CD14-positive monocyte (primary cell): ENCODE measurements around the gene PYGM. TPM values are rescaled to one million over a fixed set of nuclear protein-coding genes. Genes with fewer than 3 reads are reported as not detected.

ENCODE experiments used
- DNase-seq, 3 donors: peaks; one replicate each; pipeline ENCODE4 v3.0.0-alpha.2; 2011 to 2022
- H2AFZ ChIP-seq: 2 replicates; pipeline ENCODE4 v1.6.0; 2012; ENCODE audit warnings: mild to moderate bottlenecking, low read depth, low read length, inconsistent platforms; ENCODE audit not compliant: insufficient read depth, poor library complexity, severe bottlenecking
- H3K27ac ChIP-seq, 2 donors: 1 replicate in 1 of 2; 2 replicates in 1 of 2; pipeline ENCODE4 v1.5.1; 2012 to 2013; ENCODE audit warnings: low read length in 2 of 2, control low read depth in 1 of 2, inconsistent platforms in 1 of 2, low read depth in 1 of 2, mild to moderate bottlenecking in 1 of 2
- H3K27me3 ChIP-seq, 2 donors: one replicate each; pipeline versions ENCODE4 v1.6.0 to v1.6.1; 2011 to 2013; ENCODE audit warnings: low read length in 2 of 2; ENCODE audit not compliant: control insufficient read depth in 2 of 2, insufficient read depth in 2 of 2
- H3K36me3 ChIP-seq, 2 donors: replicated peaks in 1 of 2; 1 replicate in 1 of 2; 2 replicates in 1 of 2; pipeline versions ENCODE4 v1.5.1 to v1.6.1; 2012 to 2013; ENCODE audit warnings: low read length in 2 of 2, control low read depth in 1 of 2, inconsistent platforms in 1 of 2, mild to moderate bottlenecking in 1 of 2; ENCODE audit not compliant: insufficient read depth in 2 of 2, control insufficient read depth in 1 of 2
- H3K4me1 ChIP-seq, 2 donors: 1 replicate in 1 of 2; 2 replicates in 1 of 2; pipeline versions ENCODE4 v1.5.1 to v1.6.1; 2012 to 2013; ENCODE audit warnings: low read length in 2 of 2, control low read depth in 1 of 2, inconsistent platforms in 1 of 2, mild to moderate bottlenecking in 1 of 2, moderate library complexity in 1 of 2; ENCODE audit not compliant: insufficient read depth in 2 of 2, control insufficient read depth in 1 of 2
- H3K4me2 ChIP-seq: replicated peaks from 2 replicates; pipeline ENCODE3; 2012; ENCODE audit warnings: low read length, moderate library complexity, mild to moderate bottlenecking; ENCODE audit not compliant: poor library complexity, severe bottlenecking; ENCODE audit errors: extremely low read depth
- H3K4me3 ChIP-seq, 3 experiments: fragments of 200-600 bp in 1 of 3; sonication (generic) in 1 of 3; replicated peaks in 1 of 3; 1 replicate in 2 of 3; 2 replicates in 1 of 3; pipeline ENCODE4 v1.5.1; 2011 to 2013; ENCODE audit warnings: low read length in 3 of 3, mild to moderate bottlenecking in 3 of 3, control low read depth in 2 of 3, low read depth in 2 of 3, inconsistent platforms in 1 of 3, moderate library complexity in 1 of 3
- H3K79me2 ChIP-seq: 2 replicates; pipeline ENCODE4 v1.6.0; 2012; ENCODE audit warnings: mild to moderate bottlenecking, control low read depth, inconsistent platforms, low read length, moderate library complexity; ENCODE audit not compliant: insufficient read depth
- H3K9ac ChIP-seq: 2 replicates; pipeline ENCODE4 v1.6.0; 2017; ENCODE audit warnings: low read length, mild to moderate bottlenecking; ENCODE audit not compliant: insufficient read depth, poor library complexity, severe bottlenecking
- H3K9me3 ChIP-seq, 2 donors: replicated peaks in 1 of 2; 1 replicate in 1 of 2; 2 replicates in 1 of 2; pipeline versions ENCODE4 v1.5.1 to v1.6.1; 2012 to 2013; ENCODE audit warnings: low read length in 2 of 2, control low read depth in 1 of 2; ENCODE audit not compliant: control insufficient read depth in 1 of 2, insufficient read depth in 1 of 2
- H4K20me1 ChIP-seq: 2 replicates; pipeline ENCODE4 v1.6.0; 2012; ENCODE audit warnings: mild to moderate bottlenecking, low read length, control low read depth, moderate library complexity; ENCODE audit not compliant: insufficient read depth
- H3K27ac Mint-ChIP-seq, 7 donors: one replicate each; pipeline ENCODE4 v1.8.0; 2020; ENCODE audit warnings: mild to moderate bottlenecking in 7 of 7, mixed read lengths in 7 of 7, moderate library complexity in 6 of 7, inconsistent platforms in 2 of 7
- H3K27me3 Mint-ChIP-seq, 3 donors: one replicate each; pipeline ENCODE4 v1.8.0; 2021 to 2022; ENCODE audit warnings: low read depth in 3 of 3, mild to moderate bottlenecking in 3 of 3, mixed read lengths in 3 of 3, moderate library complexity in 3 of 3, inconsistent platforms in 1 of 3
- H3K36me3 Mint-ChIP-seq, 2 donors: one replicate each; pipeline ENCODE4 v1.8.0; 2020; ENCODE audit warnings: mixed read lengths in 2 of 2, inconsistent platforms in 1 of 2, mild to moderate bottlenecking in 1 of 2
- H3K4me1 Mint-ChIP-seq: one replicate; pipeline ENCODE4 v1.8.0; 2020; ENCODE audit warnings: mild to moderate bottlenecking, mixed read lengths
- H3K4me3 Mint-ChIP-seq, 2 donors: one replicate each; pipeline ENCODE4 v1.8.0; 2020; ENCODE audit warnings: mild to moderate bottlenecking in 2 of 2, mixed read lengths in 2 of 2, moderate library complexity in 1 of 2
- H3K9me3 Mint-ChIP-seq, 7 donors: one replicate each; pipeline ENCODE4 v1.8.0; 2020 to 2022; ENCODE audit warnings: mixed read lengths in 7 of 7, mild to moderate bottlenecking in 6 of 7, moderate library complexity in 6 of 7, inconsistent platforms in 2 of 7
- CTCF ChIP-seq: fragments of 200-600 bp; IDR thresholded peaks from one replicate; pipeline ENCODE4 v1.8.0; 2022; ENCODE audit warnings: antibody characterized with exemption, mild to moderate bottlenecking
- WGBS: methylation state at CpG from one replicate; pipeline ENCODE4 v1.1.5; 2013; ENCODE audit warnings: missing lambda C conversion rate; ENCODE audit not compliant: insufficient coverage; 5-methylcytosine and 5-hydroxymethylcytosine counted together
- intact Hi-C, 2 donors: fragments of 100-400 bp; cut with micrococcal nuclease; formaldehyde crosslinking; loops; one replicate each; pipeline versions ENCODE4 v1.15.0 to v1.15.1; 2023
- polyA plus RNA-seq, 3 donors: library from polyadenylated mRNA; depleted of rRNA in 1 of 3; unstranded in 2 of 3; stranded (reverse) in 1 of 3; fragments of 300-500 nt in 2 of 3; fragments of >200 nt in 1 of 3; fragmentation: Illumina TruSeq in 2 of 3; gene quantifications; 1 replicate in 2 of 3; 2 replicates in 1 of 3; pipeline ENCODE4 v1.2.3, GENCODE V29; 2012 to 2021

Gene PYGM
- polyA plus RNA-seq, 3 donors = 0.05 to 1.8 TPM; not detected in 1

GRCh38 chr11:64804346-64805210, 44.8 kb upstream of the PYGM start:
- H3K4me3 ChIP-seq = no peak overlapping the region
- peaks cover 34 to 47% of the 10 kb centered on the region in 2 donors for H3K4me1 ChIP-seq
- peaks cover 23 to 33% of the 10 kb centered on the region in 2 donors for H3K36me3 Mint-ChIP-seq
- H3K27me3 Mint-ChIP-seq = peaks cover 1 to 3% (median 2%) of the 10 kb centered on the region in 3 donors
- peaks cover 50% of the 10 kb centered on the region for H3K4me1 Mint-ChIP-seq
- H3K9me3 Mint-ChIP-seq = no peaks in the 10 kb centered on the region
- 96% methylated on average over 39 of the region's 41 CpGs for WGBS
- no peak overlapping the region for H3K4me2 ChIP-seq
- H4K20me1 ChIP-seq = no peaks in the 10 kb centered on the region
- no peaks in the 10 kb centered on the region for H3K27me3 ChIP-seq
- H3K9me3 ChIP-seq = no peaks in the 10 kb centered on the region
- H3K36me3 ChIP-seq = peaks cover 5 to 39% of the 10 kb centered on the region in 2 donors
- intact Hi-C loops = no loop called here
- TF ChIP-seq CTCF = no peak
- peak in 1 of 3 donors; percentile 13 for DNase-seq
- no peak overlapping the region for H3K27ac ChIP-seq
- no peak overlapping the region for H2AFZ ChIP-seq
- H3K27ac Mint-ChIP-seq = peak overlapping the region in 1 of 7 donors; percentile 96
- no peak overlapping the region for H3K9ac ChIP-seq
- H3K79me2 ChIP-seq = peaks cover 6% of the 10 kb centered on the region
- peak overlapping the region in 1 of 2 donors; percentile 34 for H3K4me3 Mint-ChIP-seq

GRCh38 chr11:64803846-64804345, 44.1 kb upstream of the PYGM start:
- Mint-ChIP-seq H3K27ac (peak overlapping the region; percentile 92 to 98 (median 95)), H3K9me3 (no peaks in the 10 kb centered on the region), H3K4me3 (peak overlapping the region; percentile 87), H3K36me3 (peaks cover 27 to 39% of the 10 kb centered on the region in 2 donors), H3K27me3 (peaks cover 0 to 3% (median 2%) of the 10 kb centered on the region in 3 donors), H3K4me1 (peaks cover 47% of the 10 kb centered on the region)
- Histone ChIP-seq H3K4me3 (peak overlapping the region; percentile 78 to 94 (median 82)), H3K9ac (peak overlapping the region; percentile 38), H4K20me1 (no peaks in the 10 kb centered on the region), H3K79me2 (peaks cover 6% of the 10 kb centered on the region), H3K27me3 (no peaks in the 10 kb centered on the region), H3K4me2 (peak overlapping the region; percentile 86), H2AFZ (peak overlapping the region; percentile 78), H3K36me3 (peaks cover 10 to 46% of the 10 kb centered on the region in 2 donors), H3K4me1 (peaks cover 29 to 42% of the 10 kb centered on the region in 2 donors), H3K9me3 (no peaks in the 10 kb centered on the region), H3K27ac (peak overlapping the region; percentile 80 to 84)
- intact Hi-C loops = no loop called here
- WGBS = 51% methylated on average over 14 of the region's 15 CpGs
- no peak for TF ChIP-seq CTCF
- DNase-seq = no peak
